K562 (cell line): Measurements from ENCODE around the gene DPP10. TPM values are rescaled to one million over a fixed set of nuclear protein-coding genes. Genes with fewer than 3 reads are reported as not detected.
A peak's percentile ranks its signal among the peaks of the same experiment; 100 is the strongest.

Experiments
- ATAC-seq: fragments of 200-7000 bp; cut with Tn5 transposase; 3 replicates; pipeline ENCODE4 v1.9.1; 2020; ENCODE audit warnings: moderate library complexity
- BruUV-seq: library from RNA; stranded (reverse); fragments of 400-500 nt; replicated peaks from 2 replicates; lab custom pipeline; 2021; lab: Mats Ljungman, UMichigan
- CTCF ChIA-PET: fragments of 300-600 bp; formaldehyde crosslinking; extraction: SDS; loops from one replicate; lab custom pipeline; 2021; ENCODE audit warnings: low intra/inter-chr PET ratio; lab: Yijun Ruan, JAX
- POLR2A ChIA-PET: fragments of 300-600, 350-650 bp; sonication (Branson Sonifier 250); formaldehyde crosslinking; extraction: SDS; loops from one replicate; lab custom pipeline; 2021; ENCODE audit warnings: antibody characterized with exemption, inconsistent platforms; lab: Yijun Ruan, JAX
- DNase-seq, 4 experiments: peaks; one replicate each; pipeline versions ENCODE4 v3.0.0 to v3.0.0-alpha.2; 2011 to 2018; ENCODE audit warnings: low spot score in 3 of 4, mixed read lengths in 3 of 4; ENCODE audit errors: extremely low read depth in 1 of 4
- FAIRE-seq: peaks from 2 replicates; lab custom pipeline; 2011; peaks lifted over from hg19 to GRCh38; lab: Jason Lieb, UNC
- H2AFZ ChIP-seq: 2 replicates; pipeline ENCODE4 v1.6.0; 2011; ENCODE audit warnings: low read depth, low read length, control low read depth, inconsistent platforms
- H3K27ac ChIP-seq: fragments of 200-600 bp; 3 replicates; pipeline ENCODE4 v1.8.0; 2011; ENCODE audit warnings: low read depth, mild to moderate bottlenecking, control low read depth, inconsistent platforms, low read length, moderate library complexity, mixed read lengths; ENCODE audit errors: extremely low read depth
- H3K27me3 ChIP-seq, 2 experiments: fragments of 300-600 bp in 1 of 2; 2 replicates in 1 of 2; 3 replicates in 1 of 2; pipeline versions ENCODE4 v1.6.0 to v1.8.0; 2011; ENCODE audit warnings: inconsistent platforms in 2 of 2, low read length in 2 of 2, mild to moderate bottlenecking in 1 of 2, mixed read lengths in 1 of 2, moderate library complexity in 1 of 2; ENCODE audit not compliant: control insufficient read depth in 2 of 2, insufficient read depth in 2 of 2
- H3K36me3 ChIP-seq: fragments of 300-600 bp; 3 replicates; pipeline ENCODE4 v1.8.0; 2011; ENCODE audit warnings: mild to moderate bottlenecking, low read length, inconsistent platforms; ENCODE audit not compliant: control insufficient read depth, insufficient read depth
- H3K4me1 ChIP-seq, 2 experiments: fragments of 200-600 bp in 1 of 2; replicated peaks in 1 of 2; 2 replicates in 1 of 2; 3 replicates in 1 of 2; pipeline versions ENCODE4 v1.5.1 to v1.8.0; 2011; ENCODE audit warnings: inconsistent platforms in 2 of 2, low read length in 2 of 2, mild to moderate bottlenecking in 1 of 2, mixed read lengths in 1 of 2, moderate library complexity in 1 of 2; ENCODE audit not compliant: control insufficient read depth in 2 of 2, insufficient read depth in 2 of 2
- H3K4me2 ChIP-seq: 2 replicates; pipeline ENCODE4 v1.6.1; 2011; ENCODE audit warnings: low read length, control low read depth, inconsistent platforms, mixed read lengths; ENCODE audit not compliant: insufficient read depth
- H3K4me3 ChIP-seq: fragments of 200-600 bp; sonication (generic), shearing (Covaris generic); 2 replicates; pipeline ENCODE4 v1.5.1; 2016; ENCODE audit warnings: control low read depth, inconsistent platforms
- H3K79me2 ChIP-seq: fragments of 200-600 bp; 3 replicates; pipeline ENCODE4 v1.8.0; 2011; ENCODE audit warnings: low read length, inconsistent platforms; ENCODE audit not compliant: control insufficient read depth, insufficient read depth
- H3K9ac ChIP-seq, 2 experiments: 2 replicates each; pipeline versions ENCODE4 v1.6.0 to v1.6.1; 2011; ENCODE audit warnings: low read depth in 2 of 2, low read length in 2 of 2, control low read depth in 1 of 2, inconsistent platforms in 1 of 2, mild to moderate bottlenecking in 1 of 2, mixed read lengths in 1 of 2; ENCODE audit not compliant: insufficient read depth in 1 of 2
- H3K9me1 ChIP-seq: one replicate; pipeline ENCODE4 v1.6.0; 2011; ENCODE audit warnings: inconsistent platforms, mild to moderate bottlenecking, low read length, moderate library complexity; ENCODE audit not compliant: control insufficient read depth, insufficient read depth
- H3K9me3 ChIP-seq: replicated peaks from 2 replicates; pipeline ENCODE4 v1.5.1; 2011; ENCODE audit warnings: low read depth, low read length, inconsistent platforms; ENCODE audit not compliant: control insufficient read depth, insufficient read depth
- H4K20me1 ChIP-seq: replicated peaks from 2 replicates; pipeline ENCODE4 v1.6.1; 2011; ENCODE audit warnings: low read length, inconsistent platforms, mixed read lengths; ENCODE audit not compliant: control insufficient read depth, insufficient read depth
- CBX5 ChIP-seq: IDR thresholded peaks from 2 replicates; pipeline ENCODE4 v1.6.1; 2014; ENCODE audit warnings: low read depth, borderline replicate concordance
- E2F3 ChIP-seq: fragments of 250-450 bp; sonication (Bioruptor Pico); IDR thresholded peaks from 2 replicates; pipeline ENCODE4 v1.4.0; 2020; ENCODE audit warnings: mild to moderate bottlenecking
- ETS2 ChIP-seq: IDR thresholded peaks from 2 replicates; pipeline ENCODE4 v1.6.1; 2016; ENCODE audit warnings: borderline replicate concordance, missing genetic modification characterization, mild to moderate bottlenecking, moderate library complexity, missing compliant biosample characterization; ENCODE audit not compliant: poor library complexity, severe bottlenecking
- HIVEP1 ChIP-seq: fragments of 250-450 bp; sonication (Bioruptor Pico); IDR thresholded peaks from 2 replicates; pipeline ENCODE4 v1.4.0; 2020; ENCODE audit warnings: mild to moderate bottlenecking
- MBD2 ChIP-seq: sonication (generic); IDR thresholded peaks from 2 replicates; pipeline ENCODE4 v1.6.1; 2016; ENCODE audit warnings: low read depth, borderline replicate concordance
- MED1 ChIP-seq: sonication (generic); formaldehyde crosslinking; IDR thresholded peaks from 2 replicates; pipeline ENCODE4 v1.8.1; 2023; ENCODE audit warnings: missing genetic modification reagents, borderline replicate concordance
- MEIS2 ChIP-seq: fragments of 450-650 bp; IDR thresholded peaks from 2 replicates; pipeline ENCODE4 v1.6.1; 2014; ENCODE audit warnings: mild to moderate bottlenecking; ENCODE audit not compliant: partially characterized antibody
- MLLT1 ChIP-seq, 2 experiments: fragments of 450-650 bp; IDR thresholded peaks; 2 replicates each; pipeline ENCODE4 v1.6.1; 2016
- NCOA4 ChIP-seq: fragments of 450-650 bp; IDR thresholded peaks from 2 replicates; pipeline ENCODE4 v1.6.1; 2018; ENCODE audit warnings: mild to moderate bottlenecking; ENCODE audit not compliant: partially characterized antibody
- NFIC ChIP-seq: fragments of 450-650 bp; IDR thresholded peaks from 2 replicates; pipeline ENCODE4 v1.6.1; 2017; ENCODE audit warnings: mild to moderate bottlenecking, inconsistent platforms
- RBM22 ChIP-seq: fragments of 200-400 bp; formaldehyde crosslinking; IDR thresholded peaks from 2 replicates; pipeline ENCODE4 v1.6.1; 2018; ENCODE audit warnings: low read length, low read depth; ENCODE audit not compliant: poor library complexity, severe bottlenecking
- RUNX1 ChIP-seq: sonication (generic); IDR thresholded peaks from 2 replicates; pipeline ENCODE4 v1.6.1; 2016; ENCODE audit warnings: antibody characterized with exemption, low read depth
- YBX1 ChIP-seq: fragments of 450-650 bp; IDR thresholded peaks from 2 replicates; pipeline ENCODE4 v1.7.1; 2016; ENCODE audit warnings: mild to moderate bottlenecking
- ZEB2 ChIP-seq: fragments of 450-650 bp; IDR thresholded peaks from 2 replicates; pipeline ENCODE4 v1.6.1; 2016
- ZKSCAN3 ChIP-seq: fragments of 250-450 bp; sonication (Bioruptor Pico); IDR thresholded peaks from 2 replicates; pipeline ENCODE4 v1.4.0; 2020
- ZNF23 ChIP-seq: fragments of 250-450 bp; sonication (Bioruptor Pico); IDR thresholded peaks from 2 replicates; pipeline ENCODE4 v1.4.0; 2020; ENCODE audit warnings: mild to moderate bottlenecking
- WGBS: fragments of 100-300 bp; shearing (Covaris generic); methylation state at CpG from one replicate; pipeline ENCODE4 v1.1.6; 2016; ENCODE audit warnings: low coverage, mixed read lengths; ENCODE audit not compliant: insufficient coverage; ENCODE audit errors: missing lambda C conversion rate; 5-methylcytosine and 5-hydroxymethylcytosine counted together
- in situ Hi-C: fragments of 300-500 bp; cut with MboI; formaldehyde crosslinking; loops from 4 replicates; pipeline ENCODE4 v1.15.0; 2018; ENCODE audit warnings: inconsistent platforms, mixed read lengths
- intact Hi-C: fragments of 100-400 bp; cut with micrococcal nuclease; formaldehyde crosslinking; loops from 2 replicates; pipeline ENCODE4 v1.14.2; 2022
- polyA plus RNA-seq, 8 experiments: library from polyadenylated mRNA; depleted of rRNA in 4 of 8; stranded (reverse) in 5 of 8; unstranded in 3 of 8; fragments of >200 nt; fragmentation: Nextera tagmentation in 2 of 8; fragmentation: Illumina TruSeq in 1 of 8; extraction: Ambion mirVana in 2 of 8; extraction: Trizol in 1 of 8; gene quantifications; 2 replicates each; pipeline versions ENCODE4 v1.2.1 to v1.2.3, GENCODE V29; 2011 to 2014; ENCODE audit warnings: inconsistent platforms in 1 of 8, missing spikeins in 1 of 8
- total RNA-seq, 7 experiments: library from RNA; depleted of rRNA in 6 of 7; stranded (reverse); fragments of >200 nt in 6 of 7; fragmentation: Illumina TruSeq in 2 of 7; extraction: Trizol in 2 of 7; gene quantifications; 2 replicates each; pipeline versions ENCODE4 v1.2.1 to v1.2.3, GENCODE V29; 2011 to 2021; ENCODE audit warnings: low replicate concordance in 1 of 7

DPP10 gene
- total and polyA plus RNA-seq, 9 of the 15 experiments (the other 6 are each of a cell fraction or from before 2014, with no cell fraction given), result not detected

GRCh38 chr2:115414466-115414865, 972.0 kb downstream of the DPP10 start:
- H3K36me3 ChIP-seq, result no peaks in the 10 kb centered on the region
- H2AFZ ChIP-seq, result no peak overlapping the region
- no peaks in the 10 kb centered on the region for H3K27me3 ChIP-seq
- in situ Hi-C loops, result no loop called here
- no peaks in the 10 kb centered on the region for H3K9me1 ChIP-seq
- no peaks in the 10 kb centered on the region for H4K20me1 ChIP-seq
- BruUV-seq, result no TSS peak
- H3K9me3 ChIP-seq, result no peaks in the 10 kb centered on the region
- H3K4me3 ChIP-seq, result no peak overlapping the region
- no peak overlapping the region for H3K9ac ChIP-seq
- CTCF ChIA-PET, result no interaction called here
- H3K79me2 ChIP-seq, result no peaks in the 10 kb centered on the region
- H3K4me2 ChIP-seq, result no peak overlapping the region
- no peak overlapping the region for H3K27ac ChIP-seq
- POLR2A ChIA-PET, result no interaction called here
- WGBS, result 0% methylated on average over 2 of the region's 2 CpGs
- ATAC-seq, result no peak
- no peaks in the 10 kb centered on the region for H3K4me1 ChIP-seq
- DNase-seq, result no peak
- TF ChIP-seq NFIC (peak; percentile 36; the same call in 1 of the 2 replicates), RBM22 (no peak)
- TF ChIP-seq, all 486 proteins: peak for 1
- intact Hi-C loops, result no loop called here
- FAIRE-seq, result no peak

DNA sequence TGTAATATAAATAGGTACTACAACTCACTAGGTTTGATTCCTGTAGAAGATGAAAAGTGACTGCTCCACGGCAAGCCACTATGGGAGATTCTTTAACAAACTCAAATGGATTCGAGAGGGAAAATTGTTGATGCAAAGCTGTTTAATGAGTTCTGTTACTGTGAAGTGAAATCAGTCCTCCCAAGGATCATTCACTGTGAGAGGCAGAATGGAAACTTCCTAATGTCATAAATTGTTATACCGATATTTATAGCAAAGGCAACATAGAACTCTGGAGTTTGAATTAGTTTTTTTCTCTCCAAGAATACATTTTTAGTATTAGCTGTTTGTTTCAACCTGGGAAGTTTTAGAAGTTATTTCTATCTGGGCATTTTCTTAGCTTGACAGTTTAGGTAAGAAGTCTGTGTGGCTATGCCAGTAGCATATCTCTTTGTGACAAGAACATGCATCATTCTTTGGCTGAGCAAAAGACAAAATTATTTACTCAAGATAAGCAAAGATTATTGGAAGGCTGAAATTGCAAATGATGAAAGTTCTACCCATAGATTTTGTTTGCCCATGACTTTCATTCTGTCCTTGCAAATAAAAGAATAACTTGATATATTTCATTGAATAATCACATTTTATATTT, 979.7 kb downstream of the DPP10 start:
- Histone ChIP-seq H3K27me3 (no peaks in the 10 kb centered on the region), H3K9me1 (no peaks in the 10 kb centered on the region), H4K20me1 (no peaks in the 10 kb centered on the region), H3K4me3 (no peak overlapping the region), H3K79me2 (no peaks in the 10 kb centered on the region), H3K4me2 (no peak overlapping the region), H3K27ac (no peak overlapping the region), H3K36me3 (no peaks in the 10 kb centered on the region), H3K4me1 (no peaks in the 10 kb centered on the region), H2AFZ (no peak overlapping the region), H3K9ac (no peak overlapping the region), H3K9me3 (no peaks in the 10 kb centered on the region)
- no TSS peak for BruUV-seq
- ChIA-PET CTCF (no interaction called here), POLR2A (no interaction called here)
- intact Hi-C loops (no loop called here), in situ Hi-C loops (no loop called here)
- DNase-seq (no peak), ATAC-seq (no peak), FAIRE-seq (no peak)
- 0% methylated on average over 3 of the region's 3 CpGs for WGBS
- TF ChIP-seq HIVEP1 (CRISPR knock-in tag) (no peak), ZKSCAN3 (no peak), MLLT1 (IDR thresholded peaks at IDR 0.05) (no peak), ZNF23 (CRISPR knock-in tag) (no peak), MED1 (CRISPR knock-in tag) (no peak), CBX5 (no peak), ZEB2 (no peak), E2F3 (no peak), NCOA4 (no peak), YBX1 (no peak), ETS2 (tag) (no peak), MEIS2 (no peak), RUNX1 (no peak), MBD2 (no peak)
